Fibroblast of mammary gland (primary cell): Measurements from ENCODE around the gene PTPRN2.

ENCODE experiments used
- DNase-seq: peaks from one replicate; pipeline ENCODE4 v3.0.0-alpha.2; 2010; ENCODE audit warnings: low read depth
- H3K4me3 ChIP-seq: 2 replicates; pipeline ENCODE4 v1.5.1; 2011; ENCODE audit warnings: low read depth, mild to moderate bottlenecking, low read length, moderate library complexity; ENCODE audit not compliant: control insufficient read depth
- TF ChIP-seq, protein P1 (sequence below): conservative IDR thresholded peaks from 2 replicates; pipeline ENCODE4 v1.5.1; 2011; ENCODE audit warnings: low read depth, low read length, inconsistent platforms; ENCODE audit not compliant: control insufficient read depth, insufficient read depth

PTPRN2 gene

DNA sequence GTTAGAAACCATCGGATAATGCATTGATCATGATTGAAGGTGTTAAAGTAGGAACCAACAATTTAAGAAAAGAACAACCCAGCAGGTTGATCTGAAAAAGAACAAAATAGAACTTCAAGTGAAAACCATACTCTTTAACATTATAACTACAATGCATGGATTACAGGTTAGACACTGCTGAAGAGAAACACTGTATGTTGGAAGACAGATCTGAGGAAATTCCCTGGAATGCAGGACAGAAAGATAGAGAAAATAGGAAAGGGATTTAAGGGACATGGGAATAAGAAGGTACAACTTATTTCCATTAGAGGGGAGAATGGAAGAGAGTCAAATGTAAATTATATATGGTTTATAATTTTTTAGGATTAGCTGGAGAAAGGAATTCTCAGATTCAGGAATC is 947.5 kb downstream of the PTPRN2 start:
- no peak overlapping the region for H3K4me3 ChIP-seq
- DNase-seq: no peak
- TF ChIP-seq, protein P1, sequence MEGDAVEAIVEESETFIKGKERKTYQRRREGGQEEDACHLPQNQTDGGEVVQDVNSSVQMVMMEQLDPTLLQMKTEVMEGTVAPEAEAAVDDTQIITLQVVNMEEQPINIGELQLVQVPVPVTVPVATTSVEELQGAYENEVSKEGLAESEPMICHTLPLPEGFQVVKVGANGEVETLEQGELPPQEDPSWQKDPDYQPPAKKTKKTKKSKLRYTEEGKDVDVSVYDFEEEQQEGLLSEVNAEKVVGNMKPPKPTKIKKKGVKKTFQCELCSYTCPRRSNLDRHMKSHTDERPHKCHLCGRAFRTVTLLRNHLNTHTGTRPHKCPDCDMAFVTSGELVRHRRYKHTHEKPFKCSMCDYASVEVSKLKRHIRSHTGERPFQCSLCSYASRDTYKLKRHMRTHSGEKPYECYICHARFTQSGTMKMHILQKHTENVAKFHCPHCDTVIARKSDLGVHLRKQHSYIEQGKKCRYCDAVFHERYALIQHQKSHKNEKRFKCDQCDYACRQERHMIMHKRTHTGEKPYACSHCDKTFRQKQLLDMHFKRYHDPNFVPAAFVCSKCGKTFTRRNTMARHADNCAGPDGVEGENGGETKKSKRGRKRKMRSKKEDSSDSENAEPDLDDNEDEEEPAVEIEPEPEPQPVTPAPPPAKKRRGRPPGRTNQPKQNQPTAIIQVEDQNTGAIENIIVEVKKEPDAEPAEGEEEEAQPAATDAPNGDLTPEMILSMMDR: no peak

DNA sequence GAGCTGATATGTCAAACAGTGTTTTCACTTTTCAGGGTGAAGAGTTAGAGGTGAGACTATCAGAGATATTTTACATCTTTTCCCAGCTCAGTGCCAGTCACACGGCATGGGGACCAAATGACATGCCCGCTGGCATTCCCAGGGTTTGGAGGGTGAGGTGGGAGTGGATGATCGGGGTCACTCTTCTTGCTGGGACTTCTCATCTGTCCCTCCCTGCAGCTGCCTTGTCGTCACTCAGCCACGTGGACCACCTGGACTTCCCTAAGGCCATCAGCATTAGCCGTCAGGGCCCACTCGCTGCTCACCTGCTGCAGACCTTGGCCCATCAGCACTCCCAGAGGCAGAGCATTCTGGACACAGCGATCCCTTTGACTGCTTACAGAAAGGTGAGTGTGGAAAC is 949.1 kb downstream of the PTPRN2 start:
- H3K4me3 ChIP-seq: no peak overlapping the region
- TF ChIP-seq, protein P1: no peak
- no peak for DNase-seq

DNA sequence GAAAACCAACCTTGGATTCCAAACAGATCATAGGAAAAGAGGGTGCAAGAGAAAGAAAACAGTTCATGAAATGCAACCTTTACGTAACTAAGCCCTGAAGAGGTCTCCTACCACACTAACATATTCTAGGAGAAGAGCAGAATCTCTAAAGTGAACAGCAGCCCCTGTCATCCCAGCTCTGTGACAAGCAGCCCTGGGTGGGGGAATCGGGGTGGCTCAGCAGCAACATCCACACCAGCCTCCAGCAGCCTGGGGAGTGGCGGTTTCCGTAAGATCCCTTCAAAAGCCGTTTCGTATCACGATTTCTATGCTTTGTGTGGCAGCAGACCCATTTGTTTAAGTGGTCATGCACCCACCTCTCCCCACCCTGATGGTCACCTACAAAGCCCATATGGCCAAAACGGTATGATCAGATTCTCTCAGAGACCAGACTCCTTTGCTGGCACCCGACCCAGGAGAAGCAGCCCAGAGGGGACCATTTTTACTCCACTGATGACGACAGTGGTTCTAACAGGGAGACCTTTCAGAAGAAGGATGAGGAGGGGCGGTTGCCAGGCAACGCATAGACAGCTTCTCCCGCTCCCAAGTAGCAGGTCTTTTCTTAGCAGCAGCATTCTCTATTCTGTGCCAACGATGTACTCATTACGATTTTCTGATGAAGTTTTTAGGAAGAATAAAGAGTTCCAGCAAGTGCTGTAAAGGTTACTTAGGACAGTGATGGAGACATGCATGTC is 950.2 kb downstream of the PTPRN2 start:
- H3K4me3 ChIP-seq: no peak overlapping the region
- no peak for DNase-seq
- TF ChIP-seq, protein P1: no peak

- DNase-seq: no peak
- H3K4me3 ChIP-seq: no peak overlapping the region
- TF ChIP-seq, protein P1: no peak
These were observed 952.0 kb downstream of the PTPRN2 start for GRCh38 chr7:157635669-157636068.

GRCh38 chr7:157635148-157635500 is 952.5 kb downstream of the PTPRN2 start:
- DNase-seq: no peak
- no peak overlapping the region for H3K4me3 ChIP-seq
- TF ChIP-seq, protein P1: no peak

DNA sequence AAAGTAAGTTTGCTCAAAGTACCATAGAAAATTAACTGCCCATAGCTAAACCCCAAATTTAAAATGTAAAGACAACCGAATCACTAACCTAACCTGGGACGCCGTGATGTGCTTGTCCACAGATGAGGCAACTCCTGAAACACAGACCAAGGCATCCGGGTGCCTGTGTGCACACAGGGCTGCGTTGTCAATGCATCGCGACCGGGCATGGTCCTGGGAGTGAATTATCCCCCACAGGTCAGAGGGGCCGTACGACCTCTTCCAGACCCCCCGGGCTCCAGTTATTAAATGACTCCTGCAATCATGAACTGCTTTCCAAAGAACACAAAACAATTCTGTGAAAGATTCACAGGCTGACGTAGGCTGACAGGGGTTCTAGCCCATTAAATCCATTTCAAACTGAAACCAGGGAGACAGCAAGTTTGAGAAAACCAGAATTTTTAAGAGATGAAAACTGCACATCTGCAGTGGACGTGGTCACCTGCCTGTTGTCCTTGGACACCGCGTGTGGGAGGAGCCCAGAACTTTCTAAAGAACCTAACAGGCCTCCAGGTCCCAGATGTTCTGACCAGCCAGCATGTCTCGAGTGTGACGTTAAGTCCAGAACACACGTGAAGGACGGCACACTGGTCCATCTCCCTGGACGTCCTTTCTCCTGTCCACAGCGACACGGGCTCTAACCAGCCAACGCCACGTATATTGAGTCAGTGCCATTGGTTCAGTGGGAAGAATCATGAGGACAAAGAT is 953.0 kb downstream of the PTPRN2 start:
- TF ChIP-seq, protein P1: no peak
- DNase-seq: no peak
- no peak overlapping the region for H3K4me3 ChIP-seq
